WTC11 (cell line): Measurements from ENCODE around the gene CLCNKB. TPM values are rescaled to one million over a fixed set of nuclear protein-coding genes. Genes with fewer than 3 reads are reported as not detected.

Source experiments
- ATAC-seq: fragments of 200-7000 bp; cut with Tn5 transposase; 2 replicates; pipeline ENCODE4 v1.10.0; 2021; ENCODE audit warnings: mild to moderate bottlenecking, moderate library complexity
- CTCF ChIA-PET: fragments of 300-600 bp; sonication (Branson Sonifier 250); formaldehyde crosslinking; loops from one replicate; lab custom pipeline; 2021; ENCODE audit warnings: antibody characterized with exemption; lab: Charles Lee
- POLR2A ChIA-PET: fragments of 350-600 bp; sonication (Branson Sonifier 250); formaldehyde crosslinking; loops from one replicate; lab custom pipeline; 2021; ENCODE audit warnings: antibody characterized with exemption; lab: Charles Lee
- DNase-seq: peaks from one replicate; pipeline ENCODE4 v3.0.0; 2021; ENCODE audit warnings: low spot score
- H3K27ac Mint-ChIP-seq: 2 replicates; pipeline ENCODE4 v1.8.0; 2021; ENCODE audit warnings: mixed read lengths
- H3K27me3 Mint-ChIP-seq: 2 replicates; pipeline ENCODE4 v1.8.0; 2021; ENCODE audit warnings: low read depth, mild to moderate bottlenecking, moderate library complexity, mixed read lengths
- H3K36me3 Mint-ChIP-seq: 2 replicates; pipeline ENCODE4 v1.8.0; 2021; ENCODE audit warnings: mixed read lengths
- H3K4me1 Mint-ChIP-seq: 2 replicates; pipeline ENCODE4 v1.8.0; 2022; ENCODE audit warnings: mixed read lengths
- H3K4me3 Mint-ChIP-seq: 2 replicates; pipeline ENCODE4 v1.8.0; 2021; ENCODE audit warnings: mild to moderate bottlenecking, moderate library complexity, mixed read lengths
- H3K9me3 Mint-ChIP-seq: 2 replicates; pipeline ENCODE4 v1.8.0; 2021; ENCODE audit warnings: mixed read lengths
- AFF4 ChIP-seq: sonication (generic); formaldehyde crosslinking; IDR thresholded peaks from 2 replicates; pipeline ENCODE4 v1.8.1; 2023; ENCODE audit warnings: mild to moderate bottlenecking, missing genetic modification reagents, borderline replicate concordance
- CBFB ChIP-seq: sonication (generic); formaldehyde crosslinking; IDR thresholded peaks from 2 replicates; pipeline ENCODE4 v1.8.1; 2022; ENCODE audit warnings: mild to moderate bottlenecking, low read depth, missing genetic modification reagents
- CREB1 ChIP-seq: sonication (generic); formaldehyde crosslinking; IDR thresholded peaks from 2 replicates; pipeline ENCODE4 v1.8.0; 2023; ENCODE audit warnings: mild to moderate bottlenecking, missing genetic modification reagents
- CREM ChIP-seq: sonication (generic); formaldehyde crosslinking; IDR thresholded peaks from 2 replicates; pipeline ENCODE4 v1.8.1; 2022; ENCODE audit warnings: mild to moderate bottlenecking, missing genetic modification reagents, moderate library complexity
- E2F1 ChIP-seq: sonication (generic); formaldehyde crosslinking; IDR thresholded peaks from 2 replicates; pipeline ENCODE4 v1.8.0; 2022; ENCODE audit warnings: mild to moderate bottlenecking, missing genetic modification reagents
- ELF4 ChIP-seq: sonication (generic); formaldehyde crosslinking; IDR thresholded peaks from 2 replicates; pipeline ENCODE4 v1.8.1; 2022; ENCODE audit warnings: low read depth, mild to moderate bottlenecking, moderate library complexity, missing genetic modification reagents
- ERG ChIP-seq: fragments of 250-450 bp; sonication (Bioruptor Pico); IDR thresholded peaks from 2 replicates; pipeline ENCODE4 v1.8.0; 2021; ENCODE audit warnings: mild to moderate bottlenecking
- ESRRA ChIP-seq: sonication (generic); formaldehyde crosslinking; IDR thresholded peaks from 2 replicates; pipeline ENCODE4 v1.8.1; 2022; ENCODE audit warnings: mild to moderate bottlenecking, missing genetic modification reagents, borderline replicate concordance
- GTF2I ChIP-seq: fragments of 250-450 bp; sonication (Bioruptor Pico); conservative IDR thresholded peaks from 2 replicates; pipeline ENCODE4 v1.4.0; 2021; ENCODE audit warnings: mild to moderate bottlenecking
- MXD4 ChIP-seq: fragments of 250-450 bp; sonication (Bioruptor Pico); IDR thresholded peaks from 2 replicates; pipeline ENCODE4 v1.8.0; 2021; ENCODE audit warnings: mild to moderate bottlenecking, moderate library complexity, borderline replicate concordance
- PREB ChIP-seq: sonication (generic); formaldehyde crosslinking; IDR thresholded peaks from 2 replicates; pipeline ENCODE4 v1.8.1; 2022; ENCODE audit warnings: mild to moderate bottlenecking, missing genetic modification reagents, moderate library complexity, borderline replicate concordance
- SMAD3 ChIP-seq: sonication (generic); formaldehyde crosslinking; IDR thresholded peaks from 2 replicates; pipeline ENCODE4 v1.8.0; 2022; ENCODE audit warnings: missing genetic modification reagents, mild to moderate bottlenecking, borderline replicate concordance
- USF2 ChIP-seq: sonication (generic); formaldehyde crosslinking; IDR thresholded peaks from 2 replicates; pipeline ENCODE4 v1.8.1; 2023; ENCODE audit warnings: mild to moderate bottlenecking, missing genetic modification reagents, moderate library complexity
- ZBTB21 ChIP-seq: sonication (generic); formaldehyde crosslinking; IDR thresholded peaks from 2 replicates; pipeline ENCODE4 v1.8.1; 2023; ENCODE audit warnings: mild to moderate bottlenecking, missing genetic modification reagents, borderline replicate concordance
- ZNF219 ChIP-seq: sonication (generic); formaldehyde crosslinking; IDR thresholded peaks from 2 replicates; pipeline ENCODE4 v1.8.0; 2023; ENCODE audit warnings: missing genetic modification reagents, mild to moderate bottlenecking, borderline replicate concordance
- ZNF263 ChIP-seq: sonication (generic); formaldehyde crosslinking; IDR thresholded peaks from 2 replicates; pipeline ENCODE4 v1.8.1; 2022; ENCODE audit warnings: low read depth, mild to moderate bottlenecking, moderate library complexity, missing genetic modification reagents
- ZNF317 ChIP-seq: sonication (generic); formaldehyde crosslinking; IDR thresholded peaks from 2 replicates; pipeline ENCODE4 v1.8.1; 2023; ENCODE audit warnings: low read depth, mild to moderate bottlenecking, moderate library complexity, missing genetic modification reagents, borderline replicate concordance
- ZNF532 ChIP-seq: fragments of 250-450 bp; sonication (Bioruptor Pico); IDR thresholded peaks from 2 replicates; pipeline ENCODE4 v1.9.0; 2021; ENCODE audit warnings: mild to moderate bottlenecking, borderline replicate concordance
- total RNA-seq: library from RNA; stranded (reverse); gene quantifications from 3 replicates; pipeline ENCODE4 v1.2.3, GENCODE V29; 2021
- TF ChIP-seq, protein P1 (sequence below): sonication (generic); formaldehyde crosslinking; IDR thresholded peaks from 2 replicates; pipeline ENCODE4 v1.8.1; 2022; ENCODE audit warnings: low read depth, mild to moderate bottlenecking, moderate library complexity, missing genetic modification reagents, borderline replicate concordance
- TF ChIP-seq, protein P2 (sequence below): sonication (generic); formaldehyde crosslinking; IDR thresholded peaks from 2 replicates; pipeline ENCODE4 v1.8.1; 2023; ENCODE audit warnings: mild to moderate bottlenecking, missing genetic modification reagents, moderate library complexity

The CLCNKB gene
- total RNA-seq, 1 experiment from 2014 or later = 1.8 TPM

- ATAC-seq (no peak), DNase-seq (no peak)
- POLR2A ChIA-PET = no interaction called here
- Mint-ChIP-seq H3K4me1 (peaks cover 21% of the 10 kb centered on the region), H3K4me3 (no peak overlapping the region), H3K9me3 (no peaks in the 10 kb centered on the region), H3K36me3 (no peaks in the 10 kb centered on the region), H3K27ac (peak overlapping the region; percentile 6; the same call in 1 of the 2 replicates), H3K27me3 (no peaks in the 10 kb centered on the region)
- TF ChIP-seq PREB (CRISPR knock-in tag) (no peak), AFF4 (CRISPR knock-in tag) (no peak), ZNF263 (CRISPR knock-in tag) (no peak), SMAD3 (CRISPR knock-in tag) (no peak), E2F1 (CRISPR knock-in tag) (no peak), ELF4 (CRISPR knock-in tag) (no peak), USF2 (CRISPR knock-in tag) (no peak), ZBTB21 (CRISPR knock-in tag) (no peak), ZNF219 (no peak), ZNF317 (CRISPR knock-in tag) (no peak), ESRRA (CRISPR knock-in tag) (no peak), CREM (CRISPR knock-in tag) (no peak), GTF2I (no peak), CREB1 (CRISPR knock-in tag) (no peak), MXD4 (CRISPR knock-in tag) (no peak), ERG (CRISPR knock-in tag) (no peak), CBFB (CRISPR knock-in tag) (no peak), ZNF532 (CRISPR knock-in tag) (no peak)
- TF ChIP-seq, protein P1, sequence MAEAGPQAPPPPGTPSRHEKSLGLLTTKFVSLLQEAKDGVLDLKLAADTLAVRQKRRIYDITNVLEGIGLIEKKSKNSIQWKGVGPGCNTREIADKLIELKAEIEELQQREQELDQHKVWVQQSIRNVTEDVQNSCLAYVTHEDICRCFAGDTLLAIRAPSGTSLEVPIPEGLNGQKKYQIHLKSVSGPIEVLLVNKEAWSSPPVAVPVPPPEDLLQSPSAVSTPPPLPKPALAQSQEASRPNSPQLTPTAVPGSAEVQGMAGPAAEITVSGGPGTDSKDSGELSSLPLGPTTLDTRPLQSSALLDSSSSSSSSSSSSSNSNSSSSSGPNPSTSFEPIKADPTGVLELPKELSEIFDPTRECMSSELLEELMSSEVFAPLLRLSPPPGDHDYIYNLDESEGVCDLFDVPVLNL = no peak
- TF ChIP-seq, protein P2, sequence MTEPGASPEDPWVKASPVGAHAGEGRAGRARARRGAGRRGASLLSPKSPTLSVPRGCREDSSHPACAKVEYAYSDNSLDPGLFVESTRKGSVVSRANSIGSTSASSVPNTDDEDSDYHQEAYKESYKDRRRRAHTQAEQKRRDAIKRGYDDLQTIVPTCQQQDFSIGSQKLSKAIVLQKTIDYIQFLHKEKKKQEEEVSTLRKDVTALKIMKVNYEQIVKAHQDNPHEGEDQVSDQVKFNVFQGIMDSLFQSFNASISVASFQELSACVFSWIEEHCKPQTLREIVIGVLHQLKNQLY (CRISPR knock-in tag) = no peak
- CTCF ChIA-PET = interaction anchor here (0.6 to 3.2 kb wide), 9 partner anchors 10 to 216 kb away, joined by 3 to 24 read pairs (median 7); partner anchors contain the start of gene HSPB7
Measured at GRCh38 chr1:16007671-16008341, 35.8 kb upstream of the CLCNKB start.
